ENCODE data around the gene VANGL2. TPM values are rescaled to one million over a fixed set of nuclear protein-coding genes. Genes with fewer than 3 reads are reported as not detected.

VANGL2 gene
- total RNA-seq, 1 experiment from 2014 or later: 0.26 TPM

DNA sequence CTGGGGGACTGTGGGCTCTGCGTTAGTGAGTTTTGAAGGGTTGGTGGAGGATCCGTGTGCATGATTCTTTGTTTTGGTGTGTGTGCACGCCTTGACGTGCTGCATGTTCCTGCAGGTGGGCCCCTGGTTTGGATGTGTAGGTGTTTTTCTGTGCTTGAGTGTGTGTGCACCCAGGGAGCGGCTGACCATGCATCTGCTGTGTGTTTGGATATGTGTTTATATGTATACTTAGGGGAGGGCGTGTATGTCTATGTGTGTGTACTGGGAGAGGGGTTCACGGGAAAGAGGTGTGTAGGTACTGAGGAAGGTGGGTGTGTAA is 1.1 kb downstream of the VANGL2 start:
- TF ChIP-seq, protein P1, sequence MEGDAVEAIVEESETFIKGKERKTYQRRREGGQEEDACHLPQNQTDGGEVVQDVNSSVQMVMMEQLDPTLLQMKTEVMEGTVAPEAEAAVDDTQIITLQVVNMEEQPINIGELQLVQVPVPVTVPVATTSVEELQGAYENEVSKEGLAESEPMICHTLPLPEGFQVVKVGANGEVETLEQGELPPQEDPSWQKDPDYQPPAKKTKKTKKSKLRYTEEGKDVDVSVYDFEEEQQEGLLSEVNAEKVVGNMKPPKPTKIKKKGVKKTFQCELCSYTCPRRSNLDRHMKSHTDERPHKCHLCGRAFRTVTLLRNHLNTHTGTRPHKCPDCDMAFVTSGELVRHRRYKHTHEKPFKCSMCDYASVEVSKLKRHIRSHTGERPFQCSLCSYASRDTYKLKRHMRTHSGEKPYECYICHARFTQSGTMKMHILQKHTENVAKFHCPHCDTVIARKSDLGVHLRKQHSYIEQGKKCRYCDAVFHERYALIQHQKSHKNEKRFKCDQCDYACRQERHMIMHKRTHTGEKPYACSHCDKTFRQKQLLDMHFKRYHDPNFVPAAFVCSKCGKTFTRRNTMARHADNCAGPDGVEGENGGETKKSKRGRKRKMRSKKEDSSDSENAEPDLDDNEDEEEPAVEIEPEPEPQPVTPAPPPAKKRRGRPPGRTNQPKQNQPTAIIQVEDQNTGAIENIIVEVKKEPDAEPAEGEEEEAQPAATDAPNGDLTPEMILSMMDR (IDR thresholded peaks at IDR 0.05; ENCODE audit: unreplicated experiment): no peak
- intact Hi-C loops (cut with micrococcal nuclease): no loop called here
- ChIA-PET CTCF (interaction anchor here (1.4 kb wide), 1 partner anchor 15 kb away, joined by 6 read pairs; no protein-coding TSS in a partner anchor), POLR2A (no interaction called here)
- peaks cover 7% of the 10 kb centered on the region for H3K4me1 Mint-ChIP-seq (ENCODE audit: insufficient read depth, unreplicated experiment)
- H3K4me3 Mint-ChIP-seq (ENCODE audit: unreplicated experiment): no peak overlapping the region
- peaks cover 16% of the 10 kb centered on the region for H3K27me3 Mint-ChIP-seq (ENCODE audit: insufficient read depth, unreplicated experiment)
- H3K36me3 Mint-ChIP-seq (ENCODE audit: insufficient read depth, unreplicated experiment): no peaks in the 10 kb centered on the region
- H3K9me3 Mint-ChIP-seq (ENCODE audit: unreplicated experiment): no peaks in the 10 kb centered on the region
- DNase-seq (ENCODE audit: unreplicated experiment): no peak
- no TSS peak for BruUV-seq (replicated peaks)
- no peak overlapping the region for H3K27ac Mint-ChIP-seq (ENCODE audit: low read depth, unreplicated experiment)

DNA sequence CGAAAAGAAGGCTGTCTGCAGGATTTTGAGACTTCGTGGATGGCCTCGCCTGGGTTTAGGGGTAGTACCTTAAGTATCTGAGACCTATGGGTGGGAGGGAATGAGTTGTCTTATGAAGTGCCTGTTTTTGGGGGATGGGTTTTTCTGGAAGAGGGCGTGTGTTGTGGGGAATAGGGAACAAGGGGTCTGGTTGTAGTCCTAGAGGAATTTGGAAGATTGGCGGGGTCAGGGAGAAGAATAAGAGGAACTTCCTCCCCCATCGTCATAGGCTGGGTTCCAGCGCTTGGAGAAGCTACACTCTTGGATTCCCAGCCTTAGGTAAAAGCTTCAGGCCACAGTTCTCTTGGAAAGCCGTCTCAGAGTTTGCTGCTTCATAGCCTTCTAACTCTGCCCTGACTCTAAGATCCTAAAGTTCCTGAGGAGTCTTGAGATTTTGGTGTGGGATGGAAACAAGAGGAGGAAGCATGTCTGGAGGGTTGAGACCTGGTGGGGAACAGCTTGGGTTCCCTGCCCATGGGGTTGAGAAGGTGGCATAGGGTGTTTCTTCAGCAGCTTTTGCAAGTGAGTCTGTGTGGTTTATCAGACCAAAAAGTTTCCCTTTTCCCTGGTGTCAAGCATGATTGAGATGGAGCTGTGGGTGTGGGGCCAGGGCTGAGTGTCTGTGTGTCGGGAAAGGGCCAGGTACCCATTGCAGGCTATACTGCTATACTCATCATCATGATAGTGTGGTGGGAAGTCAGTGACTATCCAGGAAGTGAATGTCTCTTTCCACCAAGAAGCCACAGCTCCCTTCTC is 1.8 kb downstream of the VANGL2 start:
- BruUV-seq (replicated peaks): no TSS peak
- intact Hi-C loops (cut with micrococcal nuclease): no loop called here
- TF ChIP-seq, protein P1 (IDR thresholded peaks at IDR 0.05; ENCODE audit: unreplicated experiment): no peak
- H3K27ac Mint-ChIP-seq (ENCODE audit: low read depth, unreplicated experiment): no peak overlapping the region
- CTCF ChIA-PET: interaction anchor here (0.7 to 1.4 kb wide), 5 partner anchors 9 to 48 kb away, joined by 3 to 9 read pairs (median 4); no protein-coding TSS in a partner anchor
- DNase-seq (ENCODE audit: unreplicated experiment): no peak
- no peak overlapping the region for H3K4me3 Mint-ChIP-seq (ENCODE audit: unreplicated experiment)
- no peaks in the 10 kb centered on the region for H3K36me3 Mint-ChIP-seq (ENCODE audit: insufficient read depth, unreplicated experiment)
- POLR2A ChIA-PET: interaction anchor here (0.6 kb wide), 2 partner anchors 9 to 26 kb away, joined by 3 read pairs; no protein-coding TSS in a partner anchor
- H3K9me3 Mint-ChIP-seq (ENCODE audit: unreplicated experiment): no peaks in the 10 kb centered on the region
- peaks cover 16% of the 10 kb centered on the region for H3K27me3 Mint-ChIP-seq (ENCODE audit: insufficient read depth, unreplicated experiment)
- H3K4me1 Mint-ChIP-seq (ENCODE audit: insufficient read depth, unreplicated experiment): peaks cover 7% of the 10 kb centered on the region

DNA sequence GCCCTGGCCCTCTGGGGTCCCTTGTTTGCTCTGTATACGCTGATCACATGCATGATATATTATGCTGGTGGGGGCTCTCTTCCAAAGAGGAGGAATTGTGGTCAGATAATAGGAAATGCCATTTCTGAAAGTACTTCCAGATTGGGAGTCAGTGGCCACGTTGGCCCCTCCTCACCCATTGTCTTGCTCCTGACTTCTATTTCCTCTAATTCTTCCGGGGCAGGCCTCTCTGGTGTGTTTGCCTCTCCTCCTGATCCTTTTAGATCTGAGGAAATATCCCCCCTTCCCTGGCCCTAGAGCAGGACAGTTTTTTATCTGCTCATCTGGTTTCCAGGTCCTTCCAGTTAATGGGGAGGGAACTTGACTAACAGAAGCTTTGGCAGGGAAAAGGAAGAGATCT is 2.9 kb downstream of the VANGL2 start:
- Mint-ChIP-seq H3K36me3 (ENCODE audit: insufficient read depth, unreplicated experiment) (no peaks in the 10 kb centered on the region), H3K27ac (ENCODE audit: low read depth, unreplicated experiment) (no peak overlapping the region), H3K27me3 (ENCODE audit: insufficient read depth, unreplicated experiment) (peaks cover 16% of the 10 kb centered on the region), H3K4me3 (ENCODE audit: unreplicated experiment) (no peak overlapping the region), H3K4me1 (ENCODE audit: insufficient read depth, unreplicated experiment) (peaks cover 14% of the 10 kb centered on the region), H3K9me3 (ENCODE audit: unreplicated experiment) (no peaks in the 10 kb centered on the region)
- intact Hi-C loops (cut with micrococcal nuclease): no loop called here
- TF ChIP-seq, protein P1 (IDR thresholded peaks at IDR 0.05; ENCODE audit: unreplicated experiment): no peak
- BruUV-seq (replicated peaks): no TSS peak
- POLR2A ChIA-PET: no interaction called here
- DNase-seq (ENCODE audit: unreplicated experiment): no peak
- CTCF ChIA-PET: no interaction called here

DNA sequence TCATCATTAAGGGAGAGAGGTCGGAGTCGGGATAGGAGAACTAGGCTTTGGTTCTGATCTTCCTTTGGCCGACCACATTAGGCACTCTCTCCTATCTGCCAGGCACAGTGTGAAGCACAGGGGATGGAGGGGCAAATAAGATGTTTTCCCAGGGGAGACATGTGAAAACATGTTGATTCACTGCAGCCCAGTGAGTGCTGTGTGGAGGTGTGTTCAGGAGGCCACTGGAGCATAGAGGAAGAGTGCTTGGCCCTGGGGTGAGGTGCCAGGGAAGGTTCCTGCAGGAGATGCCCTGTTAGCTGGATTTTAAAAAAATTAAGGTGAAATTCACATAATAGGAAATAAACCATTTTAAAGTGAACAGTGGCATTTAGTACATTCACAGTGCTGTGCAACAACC is 3.7 kb downstream of the VANGL2 start:
- Mint-ChIP-seq H3K4me3 (ENCODE audit: unreplicated experiment) (no peak overlapping the region), H3K4me1 (ENCODE audit: insufficient read depth, unreplicated experiment) (peaks cover 10% of the 10 kb centered on the region), H3K27ac (ENCODE audit: low read depth, unreplicated experiment) (no peak overlapping the region), H3K9me3 (ENCODE audit: unreplicated experiment) (no peaks in the 10 kb centered on the region), H3K36me3 (ENCODE audit: insufficient read depth, unreplicated experiment) (no peaks in the 10 kb centered on the region), H3K27me3 (ENCODE audit: insufficient read depth, unreplicated experiment) (peaks cover 16% of the 10 kb centered on the region)
- POLR2A ChIA-PET: interaction anchor here (0.8 kb wide), 1 partner anchor 24 kb away, joined by 3 read pairs; no protein-coding TSS in a partner anchor
- no TSS peak for BruUV-seq (replicated peaks)
- DNase-seq (ENCODE audit: unreplicated experiment): no peak
- intact Hi-C loops (cut with micrococcal nuclease): no loop called here
- TF ChIP-seq, protein P1 (IDR thresholded peaks at IDR 0.05; ENCODE audit: unreplicated experiment): no peak
- CTCF ChIA-PET: interaction anchor here (2.7 kb wide), 1 partner anchor 12 kb away, joined by 11 read pairs; no protein-coding TSS in a partner anchor

All from MCF 10A (cell line).